Hepatocyte (in vitro differentiated cells): ENCODE data around the gene IL17B.

Experiments used
- EZH2 ChIP-seq: fragments of 200-600 bp; sonication (generic); IDR thresholded peaks from 2 replicates; pipeline ENCODE4 v1.6.1; 2016; ENCODE audit warnings: antibody characterized with exemption, mild to moderate bottlenecking, borderline replicate concordance
- EZH2phosphoT487 ChIP-seq: fragments of 200-600 bp; sonication (generic); IDR thresholded peaks from one replicate; pipeline ENCODE4 v1.6.1; 2018; ENCODE audit warnings: antibody characterized with exemption, mild to moderate bottlenecking, low read depth, moderate library complexity; ENCODE audit not compliant: unreplicated experiment, severe bottlenecking
- TF ChIP-seq, protein P1 (sequence below): fragments of 200-600 bp; sonication (generic); IDR thresholded peaks from 2 replicates; pipeline ENCODE4 v1.5.1; 2016; ENCODE audit warnings: antibody characterized with exemption, mild to moderate bottlenecking; ENCODE audit not compliant: poor library complexity

GRCh38 chr5:149378241-149378820 lies 761 bp downstream of the IL17B start:
- TF ChIP-seq EZH2 (no peak), EZH2phosphoT487 (no peak)
- TF ChIP-seq, protein P1, sequence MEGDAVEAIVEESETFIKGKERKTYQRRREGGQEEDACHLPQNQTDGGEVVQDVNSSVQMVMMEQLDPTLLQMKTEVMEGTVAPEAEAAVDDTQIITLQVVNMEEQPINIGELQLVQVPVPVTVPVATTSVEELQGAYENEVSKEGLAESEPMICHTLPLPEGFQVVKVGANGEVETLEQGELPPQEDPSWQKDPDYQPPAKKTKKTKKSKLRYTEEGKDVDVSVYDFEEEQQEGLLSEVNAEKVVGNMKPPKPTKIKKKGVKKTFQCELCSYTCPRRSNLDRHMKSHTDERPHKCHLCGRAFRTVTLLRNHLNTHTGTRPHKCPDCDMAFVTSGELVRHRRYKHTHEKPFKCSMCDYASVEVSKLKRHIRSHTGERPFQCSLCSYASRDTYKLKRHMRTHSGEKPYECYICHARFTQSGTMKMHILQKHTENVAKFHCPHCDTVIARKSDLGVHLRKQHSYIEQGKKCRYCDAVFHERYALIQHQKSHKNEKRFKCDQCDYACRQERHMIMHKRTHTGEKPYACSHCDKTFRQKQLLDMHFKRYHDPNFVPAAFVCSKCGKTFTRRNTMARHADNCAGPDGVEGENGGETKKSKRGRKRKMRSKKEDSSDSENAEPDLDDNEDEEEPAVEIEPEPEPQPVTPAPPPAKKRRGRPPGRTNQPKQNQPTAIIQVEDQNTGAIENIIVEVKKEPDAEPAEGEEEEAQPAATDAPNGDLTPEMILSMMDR = no peak
